ENCODE results near the gene ZIC5. TPM values are rescaled to one million over a fixed set of nuclear protein-coding genes. Genes with fewer than 3 reads are reported as not detected.

ZIC5 gene
- total RNA-seq, 1 experiment from 2014 or later, result 0.07 TPM

DNA sequence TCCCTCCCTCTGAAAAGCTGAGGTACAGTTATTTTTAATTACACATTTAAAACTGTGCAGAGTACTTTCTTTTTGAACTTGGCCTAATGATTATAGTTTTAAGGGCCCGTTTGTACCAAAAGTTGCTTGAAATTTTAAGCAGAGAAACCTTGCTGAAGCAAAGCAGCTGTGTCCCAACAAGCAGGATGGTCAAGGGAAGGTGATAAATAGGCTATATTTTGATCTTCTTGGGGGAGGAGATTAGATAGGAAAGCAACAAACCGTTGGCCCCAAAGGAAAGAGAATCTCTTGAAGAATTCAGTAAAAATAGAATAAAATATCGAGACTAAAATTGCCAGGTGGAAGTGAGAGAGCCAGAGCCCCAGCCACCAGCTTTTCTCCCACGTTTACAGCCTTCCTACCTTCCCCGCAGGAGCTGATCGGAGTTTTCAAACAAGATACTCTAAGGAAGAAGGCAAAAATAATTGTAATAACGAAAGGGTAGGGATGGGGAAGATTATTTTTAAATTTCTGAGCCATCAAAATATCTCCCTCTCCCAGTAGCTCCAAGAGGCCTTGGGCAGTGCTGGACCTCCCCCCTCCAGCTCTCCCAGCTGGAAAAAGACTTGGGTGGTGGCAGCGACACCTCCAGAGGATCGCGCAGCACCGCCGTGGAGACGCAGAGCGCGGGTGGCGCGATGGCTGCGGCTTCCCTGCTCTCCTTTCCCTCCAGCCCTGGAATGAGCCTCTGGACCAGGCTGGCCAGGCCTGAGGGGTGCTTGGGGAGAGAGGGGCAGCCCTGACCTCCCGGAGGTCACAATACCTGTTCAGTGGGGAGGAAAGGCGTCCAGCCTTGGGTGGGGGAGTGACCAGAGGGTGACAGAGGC lies 15.8 kb upstream of the ZIC5 start:
- no peak for DNase-seq (ENCODE audit: low read depth)

DNA sequence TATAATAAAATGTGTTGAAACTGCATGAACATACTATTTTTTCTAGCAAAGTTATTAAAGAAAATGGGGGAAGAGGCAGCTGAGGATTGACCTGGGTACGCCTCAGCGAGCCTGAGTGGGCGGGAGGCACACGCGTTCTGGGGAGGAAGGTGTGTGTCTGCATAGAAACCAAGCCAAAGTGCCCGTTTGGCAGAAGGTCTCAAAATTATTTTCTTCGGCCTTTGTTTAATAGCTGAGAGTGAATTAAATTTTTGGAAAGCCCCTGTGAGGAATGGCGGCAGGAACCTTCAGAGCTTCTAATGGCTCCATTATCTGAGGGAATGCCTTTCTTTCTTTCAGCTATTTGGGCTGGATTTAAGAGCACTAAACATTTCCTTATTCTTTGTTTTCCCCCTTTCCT lies 15.2 kb upstream of the ZIC5 start:
- no peak for DNase-seq (ENCODE audit: low read depth)

DNA sequence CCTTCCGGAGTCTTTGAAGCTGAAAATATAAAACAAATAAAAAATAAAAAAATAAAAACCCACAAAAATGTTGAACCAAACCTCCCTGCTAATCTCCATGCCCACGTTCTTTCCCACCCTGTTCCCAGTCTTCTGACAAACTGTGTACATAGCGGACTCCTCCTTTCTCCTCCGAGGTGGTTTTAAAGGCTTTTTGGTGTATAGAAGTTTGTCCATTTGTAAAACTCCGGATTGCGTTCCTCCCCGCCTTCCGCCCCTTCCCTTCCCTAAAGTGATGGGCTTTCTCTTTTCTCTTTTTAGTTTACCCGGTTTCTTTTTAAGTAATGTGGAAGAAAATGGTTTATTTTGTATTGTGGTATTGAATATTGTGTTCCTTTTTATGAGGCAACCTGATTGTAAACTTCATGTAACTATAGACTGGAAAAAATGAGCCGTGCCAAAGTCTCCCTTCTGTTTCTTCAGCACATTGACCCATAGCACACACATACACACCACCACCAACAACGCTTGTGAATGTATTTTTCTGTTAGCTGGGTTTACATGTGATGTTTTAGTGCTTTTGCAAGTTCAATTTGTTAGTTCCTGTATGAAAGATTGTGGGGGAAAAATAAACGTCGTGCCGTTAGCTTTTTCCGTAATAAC lies 14.4 kb upstream of the ZIC5 start:
- DNase-seq (ENCODE audit: low read depth), result no peak

DNA sequence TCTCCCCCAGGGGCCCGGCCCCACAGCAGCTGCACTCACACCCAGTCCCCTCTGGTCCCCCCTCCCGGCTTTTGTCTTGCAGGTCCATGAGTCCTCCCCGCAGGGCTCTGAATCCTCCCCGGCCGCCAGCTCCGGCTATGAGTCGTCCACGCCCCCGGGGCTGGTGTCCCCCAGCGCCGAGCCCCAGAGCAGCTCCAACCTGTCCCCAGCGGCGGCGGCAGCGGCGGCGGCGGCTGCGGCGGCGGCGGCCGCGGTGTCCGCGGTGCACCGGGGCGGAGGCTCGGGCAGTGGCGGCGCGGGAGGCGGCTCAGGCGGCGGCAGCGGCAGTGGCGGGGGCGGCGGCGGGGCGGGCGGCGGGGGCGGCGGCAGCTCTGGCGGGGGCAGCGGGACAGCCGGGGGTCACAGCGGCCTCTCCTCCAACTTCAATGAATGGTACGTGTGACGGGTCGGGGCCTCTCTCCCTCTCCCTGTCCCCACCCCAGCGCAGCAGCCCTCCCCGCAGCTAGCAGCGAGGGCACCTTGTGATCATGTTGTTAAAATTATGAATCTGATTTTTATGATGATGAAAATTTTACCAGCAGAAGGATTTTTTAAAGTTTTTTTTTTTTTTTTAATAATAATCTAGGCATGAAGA lies 13.8 kb upstream of the ZIC5 start:
- no peak for DNase-seq (ENCODE audit: low read depth)

DNA sequence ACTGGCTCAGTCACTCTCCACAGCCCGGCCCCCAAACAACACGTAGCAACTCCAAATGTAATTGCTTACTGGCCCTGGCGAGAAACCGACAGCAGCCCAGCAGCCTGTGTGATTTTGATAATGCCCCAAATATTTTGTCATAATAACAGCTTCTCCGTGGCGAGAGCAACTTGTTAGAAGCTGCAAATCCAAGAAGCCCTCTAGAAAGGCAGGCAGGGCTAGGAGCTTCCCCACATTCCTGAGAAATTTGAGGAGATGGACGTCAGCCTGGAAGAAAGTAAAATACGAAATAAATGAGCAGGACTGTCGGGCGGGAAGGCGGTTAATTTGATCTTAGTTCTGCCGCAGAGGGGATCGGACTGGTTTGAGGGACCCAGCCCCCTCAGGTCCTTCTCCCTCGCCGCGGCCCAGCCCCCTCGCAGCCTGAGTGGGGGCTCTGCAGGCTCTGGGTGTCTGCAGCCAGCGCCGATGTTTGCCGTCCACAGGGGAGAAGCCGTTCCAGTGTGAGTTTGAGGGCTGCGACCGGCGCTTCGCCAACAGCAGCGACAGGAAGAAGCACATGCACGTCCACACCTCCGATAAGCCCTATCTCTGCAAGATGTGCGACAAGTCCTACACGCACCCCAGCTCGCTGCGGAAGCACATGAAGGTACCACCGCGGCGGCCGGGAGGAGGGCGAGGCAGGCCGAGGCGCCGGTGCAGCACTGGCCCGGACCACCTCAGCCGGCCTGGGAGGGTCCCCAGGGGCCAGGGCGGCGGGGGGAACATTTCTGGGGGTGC lies 13.1 kb upstream of the ZIC5 start:
- no peak for DNase-seq (ENCODE audit: low read depth)

DNA sequence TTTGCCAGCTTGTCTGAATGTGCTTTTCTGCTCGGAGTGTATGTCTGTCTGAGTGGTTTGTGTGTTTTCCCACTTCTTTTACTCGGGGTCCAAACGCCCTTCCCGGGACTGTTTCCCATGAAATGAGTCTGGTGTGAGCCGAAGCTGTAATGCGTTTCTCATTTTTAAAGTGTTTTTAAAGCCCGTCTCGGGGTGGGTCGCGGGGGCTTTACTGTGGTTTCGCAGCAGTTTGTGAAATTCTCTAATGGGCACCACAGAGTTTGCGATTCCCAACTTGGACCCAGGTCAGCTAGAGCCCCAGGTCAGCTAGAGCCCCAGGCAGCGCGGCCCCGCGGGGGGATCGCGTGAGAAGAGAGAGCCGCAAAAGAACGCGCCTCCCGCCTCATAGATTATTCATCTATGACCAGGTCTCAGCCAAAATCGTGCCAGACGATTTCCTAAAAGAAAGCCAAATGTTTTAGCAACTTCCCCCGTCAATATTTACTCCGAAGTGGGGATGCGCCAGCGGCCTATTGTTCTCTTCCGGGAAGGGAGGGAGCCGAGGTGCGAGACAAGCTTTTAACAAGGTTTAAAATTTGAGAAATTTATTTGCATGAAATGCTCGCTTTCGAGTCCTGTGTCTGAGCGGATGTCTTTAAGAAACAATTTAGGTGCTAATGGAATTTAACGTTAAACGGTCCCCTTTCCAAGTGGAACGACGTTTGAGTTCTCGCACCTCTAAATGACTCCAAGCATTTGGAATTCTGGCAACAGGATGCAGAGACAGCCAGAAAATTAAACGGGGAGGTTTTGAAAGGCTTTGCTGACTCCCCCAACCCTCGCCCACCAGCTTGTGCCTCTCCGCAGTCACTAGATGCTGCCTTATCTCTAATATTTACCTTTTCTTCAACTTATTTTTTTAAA lies 12.2 kb upstream of the ZIC5 start:
- peak; percentile 47 for DNase-seq (ENCODE audit: low read depth)

- no peak for DNase-seq (ENCODE audit: low read depth)
Measured at GRCh38 chr13:99982731-99983498, 11.3 kb upstream of the ZIC5 start.

DNA sequence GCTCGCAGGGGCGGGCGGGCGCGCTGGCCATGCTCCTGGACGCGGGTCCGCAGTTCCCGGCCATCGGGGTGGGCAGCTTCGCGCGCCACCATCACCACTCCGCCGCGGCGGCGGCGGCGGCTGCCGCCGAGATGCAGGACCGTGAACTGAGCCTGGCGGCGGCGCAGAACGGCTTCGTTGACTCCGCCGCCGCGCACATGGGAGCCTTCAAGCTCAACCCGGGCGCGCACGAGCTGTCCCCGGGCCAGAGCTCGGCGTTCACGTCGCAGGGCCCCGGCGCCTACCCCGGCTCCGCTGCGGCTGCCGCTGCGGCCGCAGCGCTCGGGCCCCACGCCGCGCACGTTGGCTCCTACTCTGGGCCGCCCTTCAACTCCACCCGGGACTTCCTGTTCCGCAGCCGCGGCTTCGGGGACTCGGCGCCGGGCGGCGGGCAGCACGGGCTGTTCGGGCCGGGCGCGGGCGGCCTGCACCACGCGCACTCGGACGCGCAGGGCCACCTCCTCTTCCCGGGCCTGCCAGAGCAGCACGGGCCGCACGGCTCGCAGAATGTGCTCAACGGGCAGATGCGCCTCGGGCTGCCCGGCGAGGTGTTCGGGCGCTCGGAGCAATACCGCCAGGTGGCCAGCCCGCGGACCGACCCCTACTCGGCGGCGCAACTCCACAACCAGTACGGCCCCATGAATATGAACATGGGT lies 10.6 kb upstream of the ZIC5 start:
- no peak for DNase-seq (ENCODE audit: low read depth)

DNA sequence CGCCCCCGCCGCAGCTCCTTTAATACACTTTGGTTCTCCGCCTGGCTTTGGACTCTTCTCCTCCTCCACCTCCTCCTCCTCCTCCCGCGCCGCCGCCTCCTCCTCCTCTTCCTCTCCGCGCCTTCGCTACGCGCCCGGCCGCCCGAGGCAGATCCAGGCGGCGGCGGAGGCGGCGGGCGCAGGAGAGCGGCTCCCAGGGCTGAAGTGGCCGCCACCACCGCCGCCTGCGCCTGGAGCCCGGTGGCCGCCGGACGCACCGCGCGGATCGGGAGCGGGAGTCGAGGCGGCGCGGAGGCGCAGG lies 10.1 kb upstream of the ZIC5 start, which contains the start of gene ZIC2:
Gene ZIC2, plus strand, starts transcription at position 50 of the 301 bp plus-strand sequence. CDS start 281 bp downstream, outside the sequence.
- DNase-seq (ENCODE audit: low read depth), result no peak

GRCh38 chr13:99980824-99981734 lies 9.5 kb upstream of the ZIC5 start:
- DNase-seq (ENCODE audit: low read depth), result peak; percentile 54

- DNase-seq (ENCODE audit: low read depth), result peak; percentile 69
Measured at GRCh38 chr13:99980201-99980823, 8.7 kb upstream of the ZIC5 start.

- peak; percentile 49 for DNase-seq (ENCODE audit: low read depth)
Measured at GRCh38 chr13:99979453-99980200, 8.1 kb upstream of the ZIC5 start.

DNA sequence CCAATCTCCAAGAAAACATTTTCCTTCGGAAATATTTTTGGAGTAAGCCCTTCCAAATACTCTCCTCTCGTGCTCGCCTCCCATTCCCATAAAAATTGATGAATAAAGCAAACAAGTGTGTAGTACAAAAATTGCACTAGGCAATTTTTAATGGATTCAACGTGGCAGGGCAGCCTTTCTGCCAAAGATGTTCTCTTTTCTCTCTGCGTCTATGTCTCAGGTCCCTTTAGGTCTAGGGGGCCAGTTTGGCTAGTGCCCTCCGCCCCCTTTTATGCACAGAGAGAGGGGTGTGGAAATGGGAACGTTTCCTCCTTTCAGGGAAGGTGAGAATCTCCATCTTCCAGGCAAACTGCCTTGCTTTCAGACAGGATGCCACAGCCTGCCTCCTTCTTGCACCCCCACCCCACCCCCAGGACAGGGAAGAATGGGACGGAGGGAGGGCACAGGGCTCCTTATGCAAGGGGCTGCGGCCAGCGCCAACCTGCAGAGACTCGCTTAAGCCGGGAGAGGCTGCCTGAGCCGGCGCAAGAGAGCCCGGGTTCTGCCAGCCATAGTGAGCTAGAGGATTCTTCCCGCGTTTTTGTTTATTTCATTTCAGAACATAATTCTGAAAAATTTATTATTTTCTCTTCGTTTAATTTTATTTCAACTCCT lies 7.4 kb upstream of the ZIC5 start:
- DNase-seq (ENCODE audit: low read depth), result no peak

GRCh38 chr13:99977912-99978798 lies 6.6 kb upstream of the ZIC5 start:
- no peak for DNase-seq (ENCODE audit: low read depth)

DNA sequence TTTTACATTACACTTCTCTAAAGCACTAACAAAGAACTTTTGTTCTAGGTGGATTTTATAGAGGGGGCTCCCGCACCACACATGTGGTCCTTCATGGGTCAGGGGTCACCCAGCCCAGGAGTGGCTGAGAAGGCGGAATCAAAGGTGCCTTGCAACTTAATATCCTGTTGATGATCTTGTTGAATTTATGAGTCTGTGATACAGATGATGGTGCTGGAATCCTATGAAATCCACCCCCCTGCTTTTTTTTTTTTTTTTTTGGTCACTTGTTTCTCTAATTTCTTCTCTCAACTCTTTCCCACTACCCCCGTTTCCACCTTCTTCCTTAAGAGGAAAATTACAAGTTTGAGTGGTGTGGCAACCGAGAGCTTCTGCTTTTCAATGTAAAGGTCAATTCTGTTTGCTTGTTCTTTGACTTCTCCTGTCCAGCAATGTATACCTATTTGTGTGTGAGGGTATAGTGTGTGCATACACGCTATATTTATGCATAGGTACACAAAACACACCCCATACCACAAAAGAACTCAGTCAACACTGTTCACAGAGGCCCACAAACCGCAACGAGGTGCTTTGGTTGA lies 5.9 kb upstream of the ZIC5 start:
- DNase-seq (ENCODE audit: low read depth), result no peak

Data from M059J (cell line).